ENCODE data around the gene RNU7-1. TPM values are rescaled to one million over a fixed set of nuclear protein-coding genes. Genes with fewer than 3 reads are reported as not detected.

The RNU7-1 gene
- total RNA-seq, 2 experiments from 2014 or later: not detected

GRCh38 chr12:6964605-6965025 lies 21.0 kb downstream of the RNU7-1 start:
- no peak overlapping the region for H3K4me3 Mint-ChIP-seq
- peaks cover 81% of the 10 kb centered on the region for H3K4me1 Mint-ChIP-seq
- peaks cover 67% of the 10 kb centered on the region for H3K36me3 Mint-ChIP-seq (ENCODE audit: low read depth)
- ChIA-PET CTCF (interaction anchor here (0.5 to 9.4 kb wide), 20 partner anchors 8 to 309 kb away, joined by 3 to 237 read pairs (median 4); partner anchors contain the start of genes C12orf57, CDCA3, ENO2 and PTPN6), POLR2A (interaction anchor here (0.6 to 2.5 kb wide), 5 partner anchors 13 to 1061 kb away, joined by 3 to 21 read pairs (median 5); partner anchors contain the start of genes C12orf57 and RNU7-1)
- ATAC-seq (no peak), DNase-seq (no peak)
- intact Hi-C loops (cut with DNase I, micrococcal nuclease): loop anchor here (1.0 to 5.0 kb wide), 5 partner anchors 20 to 95 kb away; partner anchors contain the start of genes C12orf57 (in 2 of the 2) and SPSB2 (in 1 of the 2)
- H3K27me3 Mint-ChIP-seq: no peaks in the 10 kb centered on the region
- H3K9me3 Mint-ChIP-seq (ENCODE audit: low read depth): no peaks in the 10 kb centered on the region
- H3K27ac Mint-ChIP-seq: peak overlapping the region; percentile 94

GRCh38 chr12:6965026-6965661 lies 21.5 kb downstream of the RNU7-1 start:
- H3K4me1 Mint-ChIP-seq: peaks cover 76% of the 10 kb centered on the region
- no peak overlapping the region for H3K4me3 Mint-ChIP-seq
- ChIA-PET POLR2A (interaction anchor here (0.6 to 2.5 kb wide), 5 partner anchors 13 to 1061 kb away, joined by 3 to 21 read pairs (median 5); partner anchors contain the start of genes C12orf57 and RNU7-1), CTCF (interaction anchor here (0.5 to 9.4 kb wide), 21 partner anchors 9 to 310 kb away, joined by 3 to 237 read pairs (median 4); partner anchors contain the start of genes C12orf57, COPS7A, ENO2 and PTPN6)
- H3K9me3 Mint-ChIP-seq (ENCODE audit: low read depth): no peaks in the 10 kb centered on the region
- intact Hi-C loops (cut with DNase I, micrococcal nuclease): loop anchor here (1.0 to 2.0 kb wide), 4 partner anchors 21 to 96 kb away; partner anchors contain the start of gene C12orf57 (in 2 of the 2)
- no peaks in the 10 kb centered on the region for H3K27me3 Mint-ChIP-seq
- DNase-seq (peak; percentile 95), ATAC-seq (peak; percentile 48)
- peaks cover 66% of the 10 kb centered on the region for H3K36me3 Mint-ChIP-seq (ENCODE audit: low read depth)
- H3K27ac Mint-ChIP-seq: peak overlapping the region; percentile 94

GRCh38 chr12:6965714-6966113 lies 22.1 kb downstream of the RNU7-1 start:
- peaks cover 61% of the 10 kb centered on the region for H3K36me3 Mint-ChIP-seq (ENCODE audit: low read depth)
- no peaks in the 10 kb centered on the region for H3K9me3 Mint-ChIP-seq (ENCODE audit: low read depth)
- DNase-seq (no peak), ATAC-seq (no peak)
- H3K4me3 Mint-ChIP-seq: no peak overlapping the region
- H3K27me3 Mint-ChIP-seq: no peaks in the 10 kb centered on the region
- peak overlapping the region; percentile 94 for H3K27ac Mint-ChIP-seq
- intact Hi-C loops (cut with DNase I, micrococcal nuclease): loop anchor here (1.0 to 2.0 kb wide), 4 partner anchors 21 to 96 kb away; partner anchors contain the start of gene C12orf57 (in 2 of the 2)
- ChIA-PET POLR2A (interaction anchor here (1.2 to 2.0 kb wide), 2 partner anchors 20 to 22 kb away, joined by 5 to 6 read pairs; partner anchors contain the start of genes C12orf57 and RNU7-1), CTCF (interaction anchor here (0.6 to 9.4 kb wide), 10 partner anchors 9 to 473 kb away, joined by 3 to 237 read pairs (median 4); partner anchors contain the start of genes C12orf57, COPS7A, LPCAT3 and MRPL51)
- H3K4me1 Mint-ChIP-seq: peaks cover 70% of the 10 kb centered on the region

- Mint-ChIP-seq H3K9me3 (ENCODE audit: low read depth) (no peaks in the 10 kb centered on the region), H3K4me3 (peak overlapping the region; percentile 22), H3K27ac (peak overlapping the region; percentile 94), H3K36me3 (ENCODE audit: low read depth) (peaks cover 59% of the 10 kb centered on the region), H3K4me1 (peaks cover 64% of the 10 kb centered on the region), H3K27me3 (no peaks in the 10 kb centered on the region)
- intact Hi-C loops (cut with DNase I, micrococcal nuclease): no loop called here
- ATAC-seq (no peak), DNase-seq (no peak)
- POLR2A ChIA-PET: interaction anchor here (0.5 to 2.0 kb wide), 3 partner anchors 20 to 39 kb away, joined by 3 to 6 read pairs (median 5); partner anchors contain the start of genes C12orf57 and RNU7-1
- CTCF ChIA-PET: interaction anchor here (0.6 to 9.4 kb wide), 12 partner anchors 8 to 473 kb away, joined by 3 to 237 read pairs (median 4); partner anchors contain the start of genes C12orf57, LPCAT3, MRPL51 and PTPN6
Observed at GRCh38 chr12:6966351-6966750, 22.7 kb downstream of the RNU7-1 start.

GRCh38 chr12:6967651-6968100 lies 24.1 kb downstream of the RNU7-1 start:
- H3K4me3 Mint-ChIP-seq: no peak overlapping the region
- H3K27ac Mint-ChIP-seq: peak overlapping the region; percentile 77
- DNase-seq (no peak), ATAC-seq (no peak)
- ChIA-PET CTCF (interaction anchor here (0.6 to 2.4 kb wide), 9 partner anchors 10 to 76 kb away, joined by 3 to 12 read pairs (median 5); partner anchors contain the start of genes C12orf57, PTPN6 and RNU7-1), POLR2A (interaction anchor here (1.0 to 1.1 kb wide), 2 partner anchors 24 to 99 kb away, joined by 3 to 4 read pairs; partner anchors contain the start of genes C12orf57 and RNU7-1)
- no peaks in the 10 kb centered on the region for H3K27me3 Mint-ChIP-seq
- no peaks in the 10 kb centered on the region for H3K9me3 Mint-ChIP-seq (ENCODE audit: low read depth)
- H3K36me3 Mint-ChIP-seq (ENCODE audit: low read depth): peaks cover 66% of the 10 kb centered on the region
- peaks cover 61% of the 10 kb centered on the region for H3K4me1 Mint-ChIP-seq
- intact Hi-C loops (cut with DNase I, micrococcal nuclease): no loop called here

DNA sequence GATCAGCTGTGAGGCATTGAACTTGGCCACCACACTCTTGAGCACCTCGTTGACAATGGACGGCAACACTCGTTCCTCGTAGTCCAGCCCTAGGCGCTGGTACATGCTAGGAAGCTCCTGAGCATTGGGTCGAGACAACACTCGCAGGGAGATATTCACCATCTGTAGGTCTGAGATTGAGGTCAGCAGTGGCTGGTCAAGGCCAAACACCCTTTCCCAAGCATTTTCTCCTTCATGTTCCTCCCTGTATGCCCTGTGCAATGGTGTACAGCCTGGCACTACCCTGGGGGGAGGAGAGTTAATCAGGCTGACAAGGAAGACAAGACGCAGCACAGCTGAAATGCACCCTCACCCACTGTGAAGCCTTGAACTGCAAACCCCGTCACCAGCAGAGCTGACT lies 24.8 kb downstream of the RNU7-1 start:
- Mint-ChIP-seq H3K36me3 (ENCODE audit: low read depth) (peaks cover 73% of the 10 kb centered on the region), H3K27me3 (no peaks in the 10 kb centered on the region), H3K27ac (peak overlapping the region; percentile 100), H3K4me1 (peaks cover 65% of the 10 kb centered on the region), H3K4me3 (peak overlapping the region; percentile 96), H3K9me3 (ENCODE audit: low read depth) (no peaks in the 10 kb centered on the region)
- CTCF ChIA-PET: interaction anchor here (0.7 to 2.4 kb wide), 8 partner anchors 10 to 141 kb away, joined by 3 to 12 read pairs (median 5); partner anchors contain the start of genes C12orf57, C1RL, PTPN6 and RNU7-1
- intact Hi-C loops (cut with DNase I, micrococcal nuclease): no loop called here
- POLR2A ChIA-PET: interaction anchor here (1.0 to 2.4 kb wide), 3 partner anchors 24 to 99 kb away, joined by 3 to 16 read pairs (median 4); partner anchors contain the start of genes C12orf57 and RNU7-1
- ATAC-seq: no peak
- DNase-seq: no peak

- DNase-seq (no peak), ATAC-seq (peak; percentile 11)
- Mint-ChIP-seq H3K4me3 (peak overlapping the region; percentile 96), H3K4me1 (peaks cover 59% of the 10 kb centered on the region), H3K27me3 (no peaks in the 10 kb centered on the region), H3K9me3 (ENCODE audit: low read depth) (no peaks in the 10 kb centered on the region), H3K36me3 (ENCODE audit: low read depth) (peaks cover 82% of the 10 kb centered on the region), H3K27ac (peak overlapping the region; percentile 100)
- intact Hi-C loops (cut with DNase I, micrococcal nuclease): loop anchor here (1.0 to 2.0 kb wide), 17 partner anchors 9 to 1057 kb away; partner anchors contain the start of genes C12orf57 (in 2 of the 2), LPCAT3 (in 2 of the 2), USP5 (in 2 of the 2) and C1RL (in 1 of the 2)
- CTCF ChIA-PET: interaction anchor here (1.0 kb wide), 1 partner anchor 143 kb away, joined by 4 read pairs; no protein-coding TSS in a partner anchor
- POLR2A ChIA-PET: interaction anchor here (2.4 kb wide), 1 partner anchor 26 kb away, joined by 16 read pairs; the partner anchor contains the start of genes C12orf57 and RNU7-1
Observed at GRCh38 chr12:6970096-6970527, 26.5 kb downstream of the RNU7-1 start.

DNA sequence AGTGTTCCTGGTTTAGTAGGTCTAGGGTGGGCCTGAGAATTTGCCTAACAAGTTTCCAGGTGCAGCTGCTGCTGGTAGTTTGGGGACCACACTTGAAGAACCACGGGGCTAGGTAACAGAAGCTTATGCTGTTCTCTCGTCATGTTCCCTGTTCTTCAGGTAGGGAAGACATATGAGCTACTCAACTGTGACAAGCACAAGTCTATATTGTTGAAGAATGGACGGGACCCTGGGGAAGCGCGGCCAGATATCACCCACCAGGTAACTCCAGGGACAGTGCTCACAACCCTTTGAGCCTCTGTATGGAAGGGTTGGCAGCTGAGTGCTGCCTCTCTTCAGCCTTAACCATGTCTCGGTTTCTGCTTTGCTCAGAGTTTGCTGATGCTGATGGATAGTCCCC lies 30.6 kb downstream of the RNU7-1 start:
- H3K4me1 Mint-ChIP-seq: peaks cover 28% of the 10 kb centered on the region
- H3K9me3 Mint-ChIP-seq (ENCODE audit: low read depth): no peaks in the 10 kb centered on the region
- ATAC-seq (no peak), DNase-seq (no peak)
- ChIA-PET POLR2A (interaction anchor here (0.6 kb wide), 1 partner anchor 10 kb away, joined by 12 read pairs; no protein-coding TSS in a partner anchor), CTCF (interaction anchor here (0.6 to 2.1 kb wide), 7 partner anchors 9 to 137 kb away, joined by 3 to 9 read pairs (median 3); no protein-coding TSS in a partner anchor)
- H3K27me3 Mint-ChIP-seq: no peaks in the 10 kb centered on the region
- H3K36me3 Mint-ChIP-seq (ENCODE audit: low read depth): peaks cover 78% of the 10 kb centered on the region
- intact Hi-C loops (cut with DNase I, micrococcal nuclease): no loop called here
- H3K4me3 Mint-ChIP-seq: no peak overlapping the region
- H3K27ac Mint-ChIP-seq: peak overlapping the region; percentile 55

DNA sequence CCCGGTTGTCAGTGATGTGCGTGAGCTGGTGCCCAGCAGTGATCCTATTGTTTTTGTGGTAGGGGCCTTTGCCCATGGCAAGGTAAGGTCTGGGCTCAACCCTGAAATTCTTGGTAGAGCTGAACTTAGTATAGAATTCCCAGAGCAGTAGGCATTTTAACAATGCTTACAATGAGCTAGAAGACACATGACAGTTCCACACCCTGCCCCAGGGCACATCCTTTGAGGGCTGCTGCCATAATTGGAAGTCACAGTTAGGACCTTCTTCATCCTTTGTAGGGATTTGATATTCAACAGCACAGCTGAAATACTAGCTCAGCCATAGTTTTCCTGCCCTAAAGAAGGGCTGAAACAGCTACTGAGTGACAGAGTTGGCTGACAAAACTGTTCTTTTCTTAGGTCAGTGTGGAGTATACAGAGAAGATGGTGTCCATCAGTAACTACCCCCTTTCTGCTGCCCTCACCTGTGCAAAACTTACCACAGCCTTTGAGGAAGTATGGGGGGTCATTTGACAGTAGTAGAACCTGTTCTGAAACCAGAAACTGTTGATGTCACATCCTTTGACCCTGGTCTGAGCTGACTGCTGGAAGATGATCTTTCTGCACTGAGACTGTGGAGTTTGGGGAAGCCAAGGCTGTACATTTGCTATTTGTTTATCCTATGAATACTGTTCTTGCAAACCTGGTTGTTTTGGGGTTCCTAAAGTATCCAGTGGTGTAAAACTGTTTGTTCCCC lies 31.8 kb downstream of the RNU7-1 start:
- peaks cover 25% of the 10 kb centered on the region for H3K4me1 Mint-ChIP-seq
- peaks cover 75% of the 10 kb centered on the region for H3K36me3 Mint-ChIP-seq (ENCODE audit: low read depth)
- ChIA-PET POLR2A (interaction anchor here (0.5 to 1.5 kb wide), 3 partner anchors 14 to 32 kb away, joined by 3 to 5 read pairs (median 5); partner anchors contain the start of genes C12orf57 and RNU7-1), CTCF (interaction anchor here (1.0 to 2.1 kb wide), 4 partner anchors 8 to 50 kb away, joined by 3 to 9 read pairs (median 4); no protein-coding TSS in a partner anchor)
- no peaks in the 10 kb centered on the region for H3K9me3 Mint-ChIP-seq (ENCODE audit: low read depth)
- ATAC-seq (no peak), DNase-seq (no peak)
- intact Hi-C loops (cut with DNase I, micrococcal nuclease): no loop called here
- peak overlapping the region; percentile 38 for H3K27ac Mint-ChIP-seq
- H3K4me3 Mint-ChIP-seq: no peak overlapping the region
- H3K27me3 Mint-ChIP-seq: no peaks in the 10 kb centered on the region

DNA sequence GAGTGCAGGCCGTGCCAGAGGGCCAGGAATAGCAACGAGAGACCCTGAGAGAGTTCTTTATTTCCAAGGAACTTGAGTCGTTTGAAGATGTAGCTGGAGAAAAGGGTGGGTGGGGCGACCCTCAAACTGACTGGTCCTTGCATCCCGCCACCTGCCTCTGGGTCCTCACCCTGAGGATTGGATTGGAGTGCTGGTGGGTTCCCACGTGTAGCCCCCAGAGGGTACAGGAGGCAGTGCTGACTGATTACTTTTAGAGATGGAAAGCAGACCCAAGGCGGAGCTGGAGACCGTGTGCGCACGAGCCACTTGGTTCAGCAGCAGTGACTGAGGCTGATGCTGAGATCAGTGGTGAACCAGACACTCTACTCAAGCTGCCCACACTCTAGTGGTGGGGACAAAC lies 34.0 kb downstream of the RNU7-1 start:
- POLR2A ChIA-PET: no interaction called here
- ATAC-seq: peak; percentile 14
- no peak for DNase-seq
- CTCF ChIA-PET: interaction anchor here (0.6 to 1.5 kb wide), 3 partner anchors 38 to 105 kb away, joined by 3 read pairs; no protein-coding TSS in a partner anchor
- intact Hi-C loops (cut with DNase I, micrococcal nuclease): no loop called here
- Mint-ChIP-seq H3K4me3 (no peak overlapping the region), H3K4me1 (peaks cover 16% of the 10 kb centered on the region), H3K27ac (peak overlapping the region; percentile 25), H3K9me3 (ENCODE audit: low read depth) (no peaks in the 10 kb centered on the region), H3K36me3 (ENCODE audit: low read depth) (peaks cover 68% of the 10 kb centered on the region), H3K27me3 (no peaks in the 10 kb centered on the region)

All from activated CD4-positive, alpha-beta T cell treated with anti-CD3 and anti-CD28 coated beads for 36 hours (primary cell).